SU-DHL-6 (cell line): Measurements from ENCODE around the gene HECTD2.

Experiments
- H2AFZ ChIP-seq: fragments of 200-600 bp; sonication (generic); 2 replicates; pipeline ENCODE4 v1.6.1; 2014; ENCODE audit warnings: low read depth, mild to moderate bottlenecking, moderate library complexity, mixed read lengths, antibody characterized with exemption, low read length; ENCODE audit not compliant: severe bottlenecking
- H3F3A ChIP-seq: fragments of 200-600 bp; shearing (Covaris generic); 2 replicates; pipeline ENCODE4 v1.6.0; 2016; ENCODE audit warnings: antibody characterized with exemption, mild to moderate bottlenecking; ENCODE audit not compliant: insufficient read depth
- H3K27ac ChIP-seq: fragments of 200-600 bp; sonication (generic); 2 replicates; pipeline ENCODE4 v1.5.1; 2016; ENCODE audit warnings: low read depth, mild to moderate bottlenecking, low read length, moderate library complexity, mixed read lengths
- H3K27me3 ChIP-seq: fragments of 200-600 bp; sonication (generic), shearing (Covaris generic); 2 replicates; pipeline ENCODE4 v1.6.0; 2014; ENCODE audit warnings: mild to moderate bottlenecking, low read length
- H3K36me3 ChIP-seq: fragments of 200-600 bp; sonication (generic); 2 replicates; pipeline ENCODE4 v1.6.1; 2014; ENCODE audit warnings: mild to moderate bottlenecking, low read length, mixed read lengths
- H3K4me2 ChIP-seq: fragments of 300-600, 200-600 bp; shearing (Covaris generic), sonication (generic); 2 replicates; pipeline ENCODE4 v1.6.0; 2014; ENCODE audit warnings: low read length, low read depth, mild to moderate bottlenecking; ENCODE audit not compliant: poor library complexity, severe bottlenecking
- H3K4me3 ChIP-seq: fragments of 200-600 bp; sonication (generic); 2 replicates; pipeline ENCODE4 v1.5.1; 2014; ENCODE audit warnings: antibody characterized with exemption, low read length, mild to moderate bottlenecking, mixed read lengths; ENCODE audit not compliant: insufficient read depth, poor library complexity, severe bottlenecking
- H3K79me2 ChIP-seq: fragments of 200-600 bp; sonication (generic); 2 replicates; pipeline ENCODE4 v1.6.1; 2014; ENCODE audit warnings: mild to moderate bottlenecking, low read length, moderate library complexity; ENCODE audit not compliant: insufficient read depth
- H3K9ac ChIP-seq: fragments of 200-600 bp; sonication (generic); 2 replicates; pipeline ENCODE4 v1.7.0; 2014; ENCODE audit warnings: mild to moderate bottlenecking, low read length
- H3K9me2 ChIP-seq: fragments of 200-600 bp; sonication (generic); replicated peaks from 2 replicates; pipeline ENCODE4 v1.6.1; 2014; ENCODE audit warnings: low read length; ENCODE audit not compliant: insufficient read depth
- H3K9me3 ChIP-seq: fragments of 200-600 bp; sonication (generic); 2 replicates; pipeline ENCODE4 v1.6.1; 2014; ENCODE audit warnings: low read length, mixed read lengths; ENCODE audit not compliant: insufficient read depth
- H4K20me1 ChIP-seq: fragments of 200-600 bp; sonication (generic); 2 replicates; pipeline ENCODE4 v1.6.1; 2014; ENCODE audit warnings: low read depth, mild to moderate bottlenecking, antibody characterized with exemption, low read length, moderate library complexity, mixed read lengths
- CTCF ChIP-seq: fragments of 200-600 bp; sonication (generic); IDR thresholded peaks from one replicate; pipeline ENCODE4 v1.5.1; 2017; ENCODE audit warnings: antibody characterized with exemption, mild to moderate bottlenecking, low read length, moderate library complexity; ENCODE audit not compliant: insufficient read depth, poor library complexity, severe bottlenecking
- EZH2phosphoT487 ChIP-seq: fragments of 200-600 bp; sonication (generic), shearing (Covaris generic); conservative IDR thresholded peaks from 2 replicates; pipeline ENCODE4 v1.6.1; 2018; ENCODE audit warnings: mild to moderate bottlenecking, antibody characterized with exemption, low read length, moderate library complexity, mixed read lengths

The HECTD2 gene

GRCh38 chr10:91514787-91515186 is 104.6 kb downstream of the HECTD2 start:
- no peak for TF ChIP-seq CTCF
- no peak for TF ChIP-seq EZH2phosphoT487

DNA sequence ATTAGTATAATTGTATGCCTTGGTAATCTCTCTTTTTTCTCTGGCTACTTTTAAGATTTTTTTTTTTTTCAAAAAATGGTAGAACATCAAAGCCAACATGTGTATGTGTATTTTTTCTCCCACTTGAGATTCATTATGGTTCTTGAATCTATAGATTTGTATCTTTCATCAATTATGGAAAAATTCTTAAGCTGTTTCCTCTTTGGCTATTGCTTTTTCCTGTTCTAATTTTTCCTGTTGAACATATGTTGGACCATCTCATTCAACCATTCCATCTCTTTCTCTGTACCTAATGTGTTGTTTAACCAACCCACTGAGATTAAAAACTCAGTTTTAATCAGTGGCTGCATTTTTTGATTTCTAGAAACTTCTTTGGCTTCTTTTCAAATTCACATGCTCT is 107.2 kb downstream of the HECTD2 start:
- no peak overlapping the region for H3K4me3 ChIP-seq
- TF ChIP-seq CTCF (no peak), EZH2phosphoT487 (no peak)

More at GRCh38 chr10:91514787-91515186, 104.6 kb downstream of the HECTD2 start:
- Histone ChIP-seq H3K9me3 (no peaks in the 10 kb centered on the region), H3K27me3 (no peaks in the 10 kb centered on the region), H3K36me3 (no peaks in the 10 kb centered on the region), H3K4me3 (no peak overlapping the region), H3K9me2 (no peaks in the 10 kb centered on the region), H3K27ac (no peak overlapping the region), H3K79me2 (no peaks in the 10 kb centered on the region), H3K9ac (no peak overlapping the region), H4K20me1 (no peaks in the 10 kb centered on the region), H3K4me2 (no peak overlapping the region), H2AFZ (no peak overlapping the region), H3F3A (no peaks in the 10 kb centered on the region)

DNA sequence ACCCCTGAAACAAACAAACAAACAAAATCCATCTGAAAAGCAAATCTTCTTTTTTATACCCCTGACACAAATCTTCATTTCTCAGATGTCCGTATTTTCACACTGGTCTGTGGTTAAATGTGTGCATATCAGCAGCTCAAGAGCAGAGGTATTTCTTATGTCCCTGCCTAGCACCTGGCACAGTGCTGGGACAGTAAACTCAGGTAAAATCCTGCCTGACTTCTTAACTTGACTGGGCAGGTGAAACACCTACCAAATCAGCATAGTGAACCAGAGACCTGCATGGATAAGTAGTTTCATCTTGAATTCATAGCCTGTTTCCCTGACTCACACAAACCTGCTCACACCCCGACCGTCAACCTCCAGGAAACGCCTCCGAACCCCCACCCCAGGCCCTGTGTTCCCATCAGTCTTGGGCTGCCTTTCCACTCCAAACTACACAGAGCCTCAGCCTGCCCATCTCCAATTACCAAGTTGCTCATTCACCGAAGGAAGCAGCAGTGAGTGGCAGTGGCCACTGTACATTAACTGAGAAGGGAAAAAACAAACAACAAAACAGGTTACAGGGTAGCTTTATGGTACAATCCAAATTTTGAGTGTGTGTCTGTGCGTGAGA is 109.9 kb downstream of the HECTD2 start:
- Histone ChIP-seq H3K4me3 (no peak overlapping the region), H2AFZ (no peak overlapping the region), H3K36me3 (no peaks in the 10 kb centered on the region), H3K9me3 (no peaks in the 10 kb centered on the region), H3K27me3 (no peaks in the 10 kb centered on the region), H3K27ac (no peak overlapping the region), H3K9ac (no peak overlapping the region), H3K9me2 (no peaks in the 10 kb centered on the region), H4K20me1 (no peaks in the 10 kb centered on the region), H3K79me2 (no peaks in the 10 kb centered on the region), H3F3A (no peaks in the 10 kb centered on the region), H3K4me2 (no peak overlapping the region)
- no peak for TF ChIP-seq CTCF
- TF ChIP-seq EZH2phosphoT487: no peak

More for the DNA sequence above, 107.2 kb downstream of the HECTD2 start:
- Histone ChIP-seq H3K9ac (no peak overlapping the region), H2AFZ (no peak overlapping the region), H3K36me3 (no peaks in the 10 kb centered on the region), H3K9me3 (no peaks in the 10 kb centered on the region), H3K79me2 (no peaks in the 10 kb centered on the region), H3K9me2 (no peaks in the 10 kb centered on the region), H3K4me2 (no peak overlapping the region), H3K27ac (no peak overlapping the region), H4K20me1 (no peaks in the 10 kb centered on the region), H3K27me3 (no peaks in the 10 kb centered on the region), H3F3A (no peaks in the 10 kb centered on the region)
